PFSK-1 (cell line): Measurements from ENCODE around the gene DNAAF5.

Experiments used
- FOXP2 ChIP-seq: optimal IDR thresholded peaks from 2 replicates; pipeline ENCODE3; 2011; ENCODE audit warnings: borderline replicate concordance, control low read depth, inconsistent platforms; ENCODE audit not compliant: insufficient read depth; ENCODE audit errors: extremely low read length, extremely low read depth
- POLR2AphosphoS5 ChIP-seq: IDR thresholded peaks from 2 replicates; pipeline ENCODE4 v1.6.1; 2012; ENCODE audit warnings: low read depth, mild to moderate bottlenecking, control low read depth, low read length, moderate library complexity
- REST ChIP-seq, 2 experiments: IDR thresholded peaks; 2 replicates each; pipeline versions ENCODE4 v1.6.1 to v1.8.0; 2011 to 2012; ENCODE audit warnings: low read depth in 2 of 2, low read length in 2 of 2, control low read depth in 1 of 2, inconsistent platforms in 1 of 2, mild to moderate bottlenecking in 1 of 2, moderate library complexity in 1 of 2; ENCODE audit not compliant: insufficient read depth in 1 of 2
- TAF1 ChIP-seq: IDR thresholded peaks from 2 replicates; pipeline ENCODE4 v1.6.1; 2012; ENCODE audit warnings: low read length, control low read depth, borderline replicate concordance; ENCODE audit not compliant: insufficient read depth

- no peak for TF ChIP-seq POLR2AphosphoS5
- TF ChIP-seq REST (IDR thresholded peaks at IDR 0.05; ENCODE audit: insufficient read depth in 1 of 2, low read depth in 2 of 2, low read length in 2 of 2): no peak
- no peak for TF ChIP-seq FOXP2
- no peak for TF ChIP-seq TAF1
These were observed 33.2 kb upstream of the DNAAF5 start for GRCh38 chr7:693280-693679.
